Measurements from ENCODE around the gene NUDT22.

GRCh38 chr11:64261556-64262080 is 35.5 kb downstream of the NUDT22 start:
- TF ChIP-seq POLR2AphosphoS5 (IDR thresholded peaks at IDR 0.05; ENCODE audit: low read depth, low read length) (no peak), POLR2A (IDR thresholded peaks at IDR 0.05; ENCODE audit: low read depth, low read length) (no peak), TAF1 (IDR thresholded peaks at IDR 0.05; ENCODE audit: borderline replicate concordance, low read depth, low read length) (no peak)

All from GM12892 (cell line).